SK-N-MC (cell line): Measurements from ENCODE around the gene GATAD2A.

Source experiments
- EZH2 ChIP-seq: fragments of 200-600 bp; sonication (generic); IDR thresholded peaks from one replicate; pipeline ENCODE4 v1.6.1; 2017; ENCODE audit warnings: antibody characterized with exemption
- FOXP2 ChIP-seq: optimal IDR thresholded peaks from 2 replicates; pipeline ENCODE3; 2011; ENCODE audit warnings: mild to moderate bottlenecking, moderate library complexity; ENCODE audit not compliant: insufficient read depth; ENCODE audit errors: extremely low read length, control extremely low read depth
- POLR2AphosphoS5 ChIP-seq: IDR thresholded peaks from 2 replicates; pipeline ENCODE4 v1.6.1; 2012; ENCODE audit warnings: mild to moderate bottlenecking, low read depth, low read length, borderline replicate concordance

DNA sequence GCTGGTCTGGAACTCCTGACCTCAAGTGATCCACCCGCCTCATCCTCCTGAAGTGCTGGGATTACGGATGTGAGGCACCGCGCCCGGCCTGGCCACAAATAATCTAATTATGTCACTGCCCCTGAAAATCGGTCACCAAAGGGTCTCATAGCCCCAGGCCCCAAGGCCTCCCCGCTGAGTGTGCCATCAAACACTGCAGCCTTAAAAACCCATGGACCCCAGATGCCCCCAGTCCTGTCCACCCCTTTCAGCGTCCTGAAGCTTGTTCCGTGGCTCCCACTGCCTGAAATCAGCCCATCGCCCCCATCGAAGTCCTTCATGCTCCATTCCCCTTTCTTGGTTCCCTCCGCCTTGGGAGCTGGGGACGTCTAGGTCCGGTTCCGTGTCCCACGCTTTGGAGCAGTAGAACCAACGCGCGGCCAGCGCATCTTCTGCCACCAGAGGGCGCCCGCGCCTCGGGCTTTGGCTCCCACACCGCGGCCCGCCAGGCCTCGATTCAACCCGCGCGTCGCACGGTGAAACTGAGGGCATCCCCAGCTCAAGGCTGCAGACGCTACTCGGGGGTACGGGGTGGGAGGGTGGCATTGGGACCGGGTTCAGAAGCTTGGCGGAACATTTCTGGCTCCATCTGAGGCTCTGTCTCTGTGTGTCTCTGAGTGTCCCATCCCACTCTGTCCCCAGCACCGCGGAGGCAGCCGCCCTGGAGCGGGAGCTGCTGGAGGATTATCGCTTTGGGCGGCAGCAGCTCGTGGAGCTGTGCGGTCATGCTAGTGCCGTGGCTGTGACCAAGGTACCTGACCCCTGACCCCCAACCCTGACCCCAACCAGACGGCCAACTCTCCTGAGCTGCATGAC lies 126.7 kb downstream of the GATAD2A start:
- no peak for TF ChIP-seq EZH2
- TF ChIP-seq POLR2AphosphoS5: peak; percentile 37; the same call in 1 of the 2 replicates
- TF ChIP-seq FOXP2: no peak
